Peyer's patch (tissue), 4 donors: ENCODE results near the gene ZNF302.

Experiments
- POLR2A ChIP-seq, 2 donors: fragments of 450-650 bp; IDR thresholded peaks; one replicate each; pipeline ENCODE4 v1.5.1; 2017; ENCODE audit warnings: antibody characterized with exemption in 2 of 2, mild to moderate bottlenecking in 2 of 2, moderate library complexity in 2 of 2
- TF ChIP-seq, protein P1 (sequence below), 6 experiments: fragments of 450-650 bp in 4 of 6; fragments of 200-600 bp in 2 of 6; sonication (generic) in 1 of 6; IDR thresholded peaks; one replicate each; pipeline ENCODE4 v1.5.1; 2017 to 2019; ENCODE audit warnings: antibody characterized with exemption in 6 of 6, mild to moderate bottlenecking in 3 of 6, moderate library complexity in 1 of 6

- TF ChIP-seq POLR2A (IDR thresholded peaks at IDR 0.05), result no peak
- TF ChIP-seq, protein P1, sequence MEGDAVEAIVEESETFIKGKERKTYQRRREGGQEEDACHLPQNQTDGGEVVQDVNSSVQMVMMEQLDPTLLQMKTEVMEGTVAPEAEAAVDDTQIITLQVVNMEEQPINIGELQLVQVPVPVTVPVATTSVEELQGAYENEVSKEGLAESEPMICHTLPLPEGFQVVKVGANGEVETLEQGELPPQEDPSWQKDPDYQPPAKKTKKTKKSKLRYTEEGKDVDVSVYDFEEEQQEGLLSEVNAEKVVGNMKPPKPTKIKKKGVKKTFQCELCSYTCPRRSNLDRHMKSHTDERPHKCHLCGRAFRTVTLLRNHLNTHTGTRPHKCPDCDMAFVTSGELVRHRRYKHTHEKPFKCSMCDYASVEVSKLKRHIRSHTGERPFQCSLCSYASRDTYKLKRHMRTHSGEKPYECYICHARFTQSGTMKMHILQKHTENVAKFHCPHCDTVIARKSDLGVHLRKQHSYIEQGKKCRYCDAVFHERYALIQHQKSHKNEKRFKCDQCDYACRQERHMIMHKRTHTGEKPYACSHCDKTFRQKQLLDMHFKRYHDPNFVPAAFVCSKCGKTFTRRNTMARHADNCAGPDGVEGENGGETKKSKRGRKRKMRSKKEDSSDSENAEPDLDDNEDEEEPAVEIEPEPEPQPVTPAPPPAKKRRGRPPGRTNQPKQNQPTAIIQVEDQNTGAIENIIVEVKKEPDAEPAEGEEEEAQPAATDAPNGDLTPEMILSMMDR (IDR thresholded peaks at IDR 0.05), result no peak
These were observed 21.8 kb upstream of the ZNF302 start for GRCh38 chr19:34655651-34656050.
